Measurements from ENCODE around the gene WBP1. TPM values are rescaled to one million over a fixed set of nuclear protein-coding genes. Genes with fewer than 3 reads are reported as not detected.

The WBP1 gene
- total and polyA plus RNA-seq, 4 donors, result 39.5 to 65.0 (median 56.3) TPM

DNA sequence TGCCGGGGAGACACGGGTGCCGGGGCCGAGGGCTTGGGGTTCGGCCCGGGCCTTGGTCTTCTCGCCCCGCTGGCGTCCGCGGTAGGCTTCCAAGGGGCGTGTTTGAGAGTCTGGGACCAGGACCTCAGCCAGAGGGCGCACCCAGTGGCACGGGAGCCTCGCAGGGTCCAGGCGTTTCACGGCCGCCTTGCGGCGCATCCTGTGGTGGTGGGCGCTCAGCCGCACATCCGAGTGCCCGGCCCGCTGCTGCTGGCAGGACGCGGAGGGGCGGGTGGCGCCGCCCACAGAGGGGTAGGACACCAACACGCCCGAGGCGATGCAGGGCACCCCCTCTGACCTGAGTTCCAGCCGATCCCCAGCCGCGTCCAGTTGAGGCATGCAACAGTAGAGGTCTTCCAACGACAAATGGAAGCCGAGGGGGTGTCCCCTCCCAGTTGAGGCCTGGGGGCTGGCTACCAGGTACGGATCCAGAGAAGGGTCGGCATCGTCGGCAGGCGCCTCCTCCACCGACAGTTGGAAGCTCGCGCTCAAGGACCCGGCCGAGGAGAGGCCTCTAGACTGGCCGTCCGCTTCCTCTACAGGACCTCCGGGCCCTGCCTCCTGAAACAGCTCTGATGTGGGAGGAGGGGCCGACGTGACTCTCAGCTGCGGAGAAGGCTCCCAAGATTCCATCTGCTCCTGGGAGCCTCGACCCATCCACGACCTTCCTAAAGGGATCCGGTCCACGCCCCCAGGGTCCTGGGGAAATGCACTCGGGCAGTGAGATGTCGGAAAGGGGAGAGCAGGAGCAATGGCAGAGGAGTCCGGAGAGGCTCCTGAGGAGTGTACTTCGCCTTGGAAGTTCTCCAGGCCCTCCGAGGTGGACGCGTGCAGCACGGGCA lies 43.1 kb upstream of the WBP1 start:
- ATAC-seq (ENCODE audit: insufficient read depth, low FRiP score) (peak; percentile 56), DNase-seq (peak; percentile 65 to 80 (median 76))
- Histone ChIP-seq H3K9me3 (ENCODE audit: control insufficient read depth in 4 of 4, insufficient read depth in 3 of 4, low read length in 3 of 4) (no peaks in the 10 kb centered on the region), H3K4me1 (ENCODE audit: control insufficient read depth in 5 of 5, insufficient read depth in 5 of 5, low read length in 5 of 5) (peaks cover 0 to 21% (median 0%) of the 10 kb centered on the region in 5 donors), H3K27me3 (ENCODE audit: control insufficient read depth in 3 of 3, insufficient read depth in 3 of 3, low read length in 2 of 3) (no peaks in the 10 kb centered on the region), H3K36me3 (ENCODE audit: control insufficient read depth in 4 of 4, insufficient read depth in 4 of 4, low read length in 4 of 4) (no peaks in the 10 kb centered on the region), H3K4me3 (peak overlapping the region; percentile 49), H3K9ac (ENCODE audit: insufficient read depth in 1 of 2, low read length in 2 of 2) (peak overlapping the region in 1 of 2 donors; percentile 33), H3K27ac (ENCODE audit: low read depth in 1 of 2, low read length in 1 of 2) (peak overlapping the region in 1 of 2 donors; percentile 8)
- TF ChIP-seq, protein P1, sequence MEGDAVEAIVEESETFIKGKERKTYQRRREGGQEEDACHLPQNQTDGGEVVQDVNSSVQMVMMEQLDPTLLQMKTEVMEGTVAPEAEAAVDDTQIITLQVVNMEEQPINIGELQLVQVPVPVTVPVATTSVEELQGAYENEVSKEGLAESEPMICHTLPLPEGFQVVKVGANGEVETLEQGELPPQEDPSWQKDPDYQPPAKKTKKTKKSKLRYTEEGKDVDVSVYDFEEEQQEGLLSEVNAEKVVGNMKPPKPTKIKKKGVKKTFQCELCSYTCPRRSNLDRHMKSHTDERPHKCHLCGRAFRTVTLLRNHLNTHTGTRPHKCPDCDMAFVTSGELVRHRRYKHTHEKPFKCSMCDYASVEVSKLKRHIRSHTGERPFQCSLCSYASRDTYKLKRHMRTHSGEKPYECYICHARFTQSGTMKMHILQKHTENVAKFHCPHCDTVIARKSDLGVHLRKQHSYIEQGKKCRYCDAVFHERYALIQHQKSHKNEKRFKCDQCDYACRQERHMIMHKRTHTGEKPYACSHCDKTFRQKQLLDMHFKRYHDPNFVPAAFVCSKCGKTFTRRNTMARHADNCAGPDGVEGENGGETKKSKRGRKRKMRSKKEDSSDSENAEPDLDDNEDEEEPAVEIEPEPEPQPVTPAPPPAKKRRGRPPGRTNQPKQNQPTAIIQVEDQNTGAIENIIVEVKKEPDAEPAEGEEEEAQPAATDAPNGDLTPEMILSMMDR (IDR thresholded peaks at IDR 0.05; ENCODE audit: control extremely low read depth, extremely low read depth), result no peak
- WGBS, 2 donors, result 6 to 10% methylated on average over 49 to 66 of the region's 66 CpGs

DNA sequence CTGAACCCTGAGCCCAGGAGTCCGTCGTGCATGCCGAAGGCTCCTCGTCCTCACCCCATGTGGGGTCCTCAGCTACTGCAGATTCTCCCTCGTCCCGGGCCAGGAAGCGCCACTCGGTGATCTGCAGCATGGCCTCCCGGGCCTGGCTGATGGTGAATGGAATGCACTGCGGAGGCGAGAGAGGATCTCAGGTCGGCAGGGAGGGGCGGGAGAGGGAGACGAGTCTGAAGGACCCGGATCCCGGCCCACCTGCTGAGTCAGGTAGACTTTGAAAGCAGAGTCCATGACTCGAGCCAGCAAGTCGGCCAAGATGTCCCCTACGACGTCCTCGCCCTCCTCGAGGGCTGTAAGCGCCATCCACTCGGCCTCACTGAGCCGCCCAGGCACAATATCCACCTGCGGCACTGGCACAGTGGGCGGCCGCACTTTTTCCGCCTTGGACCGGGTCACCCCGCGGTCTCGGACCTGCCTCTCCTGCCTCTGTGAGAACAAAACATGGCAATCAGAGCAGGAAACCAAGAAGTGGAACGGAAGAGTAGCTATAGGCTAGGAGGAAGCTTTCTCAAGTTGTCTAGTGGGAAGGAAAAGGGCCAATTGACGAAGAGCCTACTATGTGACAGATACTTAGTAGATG lies 42.4 kb upstream of the WBP1 start:
- ATAC-seq (ENCODE audit: insufficient read depth, low FRiP score), result no peak
- Histone ChIP-seq H3K4me1 (ENCODE audit: control insufficient read depth in 5 of 5, insufficient read depth in 5 of 5, low read length in 5 of 5) (peaks cover 0 to 21% (median 0%) of the 10 kb centered on the region in 5 donors), H3K36me3 (ENCODE audit: control insufficient read depth in 4 of 4, insufficient read depth in 4 of 4, low read length in 4 of 4) (no peaks in the 10 kb centered on the region), H3K27me3 (ENCODE audit: control insufficient read depth in 3 of 3, insufficient read depth in 3 of 3, low read length in 2 of 3) (no peaks in the 10 kb centered on the region), H3K4me3 (no peak overlapping the region), H3K9ac (ENCODE audit: insufficient read depth in 1 of 2, low read length in 2 of 2) (no peak overlapping the region), H3K9me3 (ENCODE audit: control insufficient read depth in 4 of 4, insufficient read depth in 3 of 4, low read length in 3 of 4) (no peaks in the 10 kb centered on the region), H3K27ac (ENCODE audit: low read depth in 1 of 2, low read length in 1 of 2) (no peak overlapping the region)
- 56 to 65% methylated on average over 35 of the region's 35 CpGs for WGBS, 2 donors
- TF ChIP-seq, protein P1 (IDR thresholded peaks at IDR 0.05; ENCODE audit: control extremely low read depth, extremely low read depth), result no peak
- DNase-seq, result peak in 1 of 3 donors; percentile 31

DNA sequence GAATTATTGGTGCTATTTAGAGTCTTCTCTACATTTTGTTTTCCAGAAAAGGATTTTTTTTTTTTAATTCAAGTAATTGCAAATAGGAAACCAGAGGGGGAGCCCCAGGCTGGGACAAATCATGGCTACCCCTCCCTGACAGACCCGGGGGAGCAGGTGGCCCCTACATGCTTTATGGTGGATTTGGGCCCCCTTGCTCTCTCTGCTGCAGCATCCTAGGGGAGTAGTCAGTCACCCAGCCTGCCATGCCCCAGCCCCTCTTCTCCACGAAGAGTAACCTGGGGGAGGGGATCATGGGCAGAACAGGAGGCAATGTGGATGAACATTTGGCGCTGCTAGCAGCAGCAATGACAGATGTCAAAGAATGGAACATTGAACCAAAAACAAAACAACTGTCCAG lies 41.5 kb upstream of the WBP1 start:
- Histone ChIP-seq H3K9ac (ENCODE audit: insufficient read depth in 1 of 2, low read length in 2 of 2) (no peak overlapping the region), H3K9me3 (ENCODE audit: control insufficient read depth in 4 of 4, insufficient read depth in 3 of 4, low read length in 3 of 4) (no peaks in the 10 kb centered on the region), H3K27me3 (ENCODE audit: control insufficient read depth in 3 of 3, insufficient read depth in 3 of 3, low read length in 2 of 3) (no peaks in the 10 kb centered on the region), H3K27ac (ENCODE audit: low read depth in 1 of 2, low read length in 1 of 2) (no peak overlapping the region), H3K4me3 (no peak overlapping the region), H3K36me3 (ENCODE audit: control insufficient read depth in 4 of 4, insufficient read depth in 4 of 4, low read length in 4 of 4) (no peaks in the 10 kb centered on the region), H3K4me1 (ENCODE audit: control insufficient read depth in 5 of 5, insufficient read depth in 5 of 5, low read length in 5 of 5) (peaks cover 0 to 21% (median 0%) of the 10 kb centered on the region in 5 donors)
- DNase-seq, result no peak
- 62 to 69% methylated on average over 3 of the region's 3 CpGs for WGBS, 2 donors
- TF ChIP-seq, protein P1 (IDR thresholded peaks at IDR 0.05; ENCODE audit: control extremely low read depth, extremely low read depth), result no peak
- no peak for ATAC-seq (ENCODE audit: insufficient read depth, low FRiP score)

Measured in lung (tissue), 12 donors.